ENCODE results near the gene KDELR3.
"Not testable (repeated sequence)": the region's sequence is repeated elsewhere in the genome, so short reads cannot be mapped to it uniquely, and the experiment has no call there.

Gene KDELR3

DNA sequence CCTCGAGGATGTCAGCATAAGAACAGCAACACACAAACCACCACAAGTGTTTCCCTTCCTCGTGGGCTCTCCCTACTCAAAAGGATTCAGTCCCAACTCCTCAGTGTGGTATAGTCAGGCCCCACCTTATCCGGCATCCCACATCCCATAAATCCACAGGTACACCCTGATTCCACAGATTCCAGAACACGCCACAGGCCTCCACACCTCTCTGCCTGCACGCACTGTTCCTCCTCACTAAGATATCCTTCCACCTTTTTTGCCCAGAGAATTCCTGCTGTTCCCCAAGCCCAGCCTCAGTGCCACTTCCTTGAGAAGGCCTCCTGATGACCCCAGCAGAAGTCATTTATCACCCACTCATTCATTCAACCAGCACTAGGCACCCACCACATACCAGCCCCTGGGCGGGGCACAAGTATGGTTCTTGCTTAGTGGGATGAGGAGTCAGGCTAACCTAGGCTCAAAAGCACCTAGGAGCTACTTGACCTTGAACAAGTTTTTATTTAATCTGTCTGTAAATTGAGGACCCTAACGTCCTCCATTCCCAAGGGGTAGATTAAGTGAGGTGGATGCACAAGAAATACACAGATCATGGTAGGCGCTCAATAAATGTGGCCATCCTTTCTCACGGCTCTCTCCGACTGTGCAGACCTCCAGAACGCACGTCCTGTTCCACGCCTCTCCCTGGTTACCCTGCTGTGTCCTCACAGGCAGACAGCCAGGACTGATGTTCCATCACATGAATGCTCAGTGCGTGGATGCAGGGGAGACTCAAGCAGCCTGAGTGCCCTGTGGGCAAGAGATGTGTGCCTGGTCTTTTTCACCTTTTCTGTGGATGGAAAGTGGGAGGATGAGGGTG, 10.8 kb upstream of the KDELR3 start:
- DNase-seq, result no peak

DNA sequence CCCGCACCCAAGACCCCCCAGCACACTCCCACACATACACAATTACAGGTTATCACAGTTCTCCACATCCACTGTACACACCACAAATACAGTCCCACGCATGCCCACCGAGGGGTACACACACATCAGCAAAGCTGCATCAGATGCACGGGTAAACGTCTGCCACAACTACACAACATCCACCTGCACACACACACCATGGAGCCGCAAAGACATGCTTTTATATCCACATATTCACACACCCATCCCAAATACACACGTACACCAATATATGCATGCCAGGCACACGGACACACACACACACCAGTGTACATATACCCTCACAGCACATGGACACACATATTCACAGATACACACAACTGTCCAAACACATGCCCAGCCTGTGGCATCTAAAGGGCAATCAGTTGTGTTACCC, 7.5 kb upstream of the KDELR3 start:
- DNase-seq, result no peak

DNA sequence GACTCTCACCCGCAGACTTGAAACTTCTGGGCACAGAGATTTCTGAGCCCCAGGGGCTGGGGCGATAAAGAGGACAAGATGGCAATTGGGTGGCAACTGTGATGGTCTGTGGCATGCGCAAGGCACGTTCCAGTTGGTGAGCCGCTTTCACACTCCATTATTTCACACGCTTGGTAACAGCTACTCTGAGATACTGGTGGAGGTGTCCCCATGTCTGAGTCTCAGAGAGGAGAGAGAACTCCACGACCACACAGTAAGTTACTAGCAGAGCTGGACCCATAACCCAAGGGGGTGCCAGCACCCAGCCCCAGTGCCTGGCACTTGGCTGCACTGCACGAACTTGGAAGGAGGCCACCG, 6.9 kb upstream of the KDELR3 start:
- no peak for DNase-seq

DNA sequence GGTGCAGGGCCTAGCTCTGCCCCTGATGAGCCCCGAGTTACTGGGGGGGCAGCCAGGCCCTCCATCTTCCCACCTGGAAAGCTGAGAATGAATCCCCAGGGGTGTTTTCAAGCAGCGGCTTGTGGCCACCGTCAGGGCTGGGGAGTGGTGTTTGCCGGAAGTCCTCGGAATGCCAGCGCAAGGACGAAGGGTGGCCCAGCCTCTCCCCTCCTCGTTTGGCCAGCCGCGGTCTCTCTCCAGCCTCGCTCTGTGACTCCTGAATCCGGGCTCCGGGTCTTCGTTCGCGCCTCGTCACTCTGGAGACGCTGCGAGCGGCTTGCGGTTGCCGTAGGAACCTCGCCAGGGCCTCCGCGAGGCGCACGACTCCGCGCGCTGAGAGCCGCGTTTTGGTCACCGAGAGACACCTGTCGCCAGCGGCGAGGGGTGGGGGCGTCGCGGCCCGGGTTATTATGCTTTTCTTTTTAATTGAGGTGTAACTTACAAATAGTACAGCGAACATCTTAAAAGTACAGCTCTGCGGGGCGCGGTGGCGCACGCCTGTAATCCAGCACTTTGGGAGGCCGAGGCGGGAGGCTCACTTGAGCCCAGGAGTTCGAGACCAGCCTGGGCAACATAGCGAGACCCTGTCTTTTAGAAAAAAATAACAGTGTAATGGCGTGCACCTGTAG, 6.3 kb upstream of the KDELR3 start:
- DNase-seq, result peak; percentile 62

DNA sequence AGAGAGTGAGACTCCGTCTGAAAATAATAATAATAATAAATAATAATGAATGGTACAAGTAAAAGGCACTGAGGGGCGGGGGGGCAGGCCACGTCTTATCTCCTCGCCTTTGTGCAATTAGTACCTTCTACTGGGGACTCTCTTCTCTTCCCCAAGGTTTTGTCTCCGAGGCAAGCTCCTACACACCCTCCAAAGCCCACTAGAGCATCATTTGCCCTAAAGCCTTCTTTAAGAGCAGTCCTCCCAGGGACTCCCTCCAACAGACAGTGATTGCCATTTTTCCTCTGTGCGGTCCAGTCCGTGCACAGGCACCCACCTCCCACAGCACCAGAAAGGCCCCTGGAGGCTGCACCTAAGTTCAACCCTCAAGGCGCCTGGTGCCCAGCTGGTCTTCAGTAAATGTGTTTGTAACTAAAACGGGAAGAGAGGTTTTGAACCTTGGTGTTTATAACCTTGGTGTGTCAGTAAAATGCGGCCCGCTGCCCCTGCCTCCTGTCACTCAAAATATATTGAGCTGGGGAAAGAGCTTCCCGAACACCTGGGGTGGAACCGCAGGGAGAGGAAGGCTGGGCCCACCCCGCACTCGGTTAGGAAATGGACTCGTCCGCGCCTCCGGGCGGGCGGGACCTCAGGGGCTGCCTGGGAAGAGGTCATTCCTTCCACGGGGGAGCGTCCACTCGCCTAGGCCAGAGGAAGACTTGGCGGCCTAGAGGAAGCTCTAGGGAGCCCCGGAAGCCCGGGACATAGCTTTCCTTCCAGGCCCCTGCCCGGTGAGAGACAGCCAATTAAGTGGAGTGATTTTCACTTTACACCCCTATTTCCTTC, 4.7 kb upstream of the KDELR3 start:
- no peak for DNase-seq

DNA sequence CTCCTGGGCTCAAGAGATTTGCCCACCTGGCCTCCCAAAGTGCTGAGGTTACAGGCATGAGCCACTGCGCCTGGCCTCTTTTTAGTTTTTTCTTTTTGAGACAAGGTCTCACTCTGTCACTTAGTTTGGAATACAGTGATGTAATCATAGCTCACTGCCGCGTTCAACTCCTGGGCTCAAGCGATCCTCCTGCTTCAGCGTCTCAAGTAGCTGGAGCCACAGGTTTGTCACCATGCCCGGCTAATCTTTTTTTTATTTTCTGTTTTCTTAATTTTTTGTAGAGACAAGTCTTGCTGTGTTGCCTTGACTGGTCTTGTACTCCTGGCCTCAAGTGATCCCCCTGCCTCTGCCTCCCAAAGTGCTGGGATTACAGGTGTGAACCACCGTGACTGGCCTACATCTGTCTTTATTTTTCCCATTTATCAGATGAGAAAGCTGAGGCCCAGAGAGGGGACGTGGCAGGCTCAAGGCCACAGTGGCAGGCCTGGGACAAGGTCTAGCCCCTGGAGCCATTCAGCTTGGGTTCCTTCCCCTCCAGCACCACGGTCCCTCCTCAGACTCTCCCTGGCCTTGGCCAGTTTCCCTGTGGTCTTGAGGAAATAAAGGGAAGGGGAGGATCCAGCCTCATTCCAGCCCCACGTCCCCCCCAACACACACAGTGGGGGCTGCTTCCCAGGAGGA, 2.8 kb upstream of the KDELR3 start:
- no peak for DNase-seq

DNA sequence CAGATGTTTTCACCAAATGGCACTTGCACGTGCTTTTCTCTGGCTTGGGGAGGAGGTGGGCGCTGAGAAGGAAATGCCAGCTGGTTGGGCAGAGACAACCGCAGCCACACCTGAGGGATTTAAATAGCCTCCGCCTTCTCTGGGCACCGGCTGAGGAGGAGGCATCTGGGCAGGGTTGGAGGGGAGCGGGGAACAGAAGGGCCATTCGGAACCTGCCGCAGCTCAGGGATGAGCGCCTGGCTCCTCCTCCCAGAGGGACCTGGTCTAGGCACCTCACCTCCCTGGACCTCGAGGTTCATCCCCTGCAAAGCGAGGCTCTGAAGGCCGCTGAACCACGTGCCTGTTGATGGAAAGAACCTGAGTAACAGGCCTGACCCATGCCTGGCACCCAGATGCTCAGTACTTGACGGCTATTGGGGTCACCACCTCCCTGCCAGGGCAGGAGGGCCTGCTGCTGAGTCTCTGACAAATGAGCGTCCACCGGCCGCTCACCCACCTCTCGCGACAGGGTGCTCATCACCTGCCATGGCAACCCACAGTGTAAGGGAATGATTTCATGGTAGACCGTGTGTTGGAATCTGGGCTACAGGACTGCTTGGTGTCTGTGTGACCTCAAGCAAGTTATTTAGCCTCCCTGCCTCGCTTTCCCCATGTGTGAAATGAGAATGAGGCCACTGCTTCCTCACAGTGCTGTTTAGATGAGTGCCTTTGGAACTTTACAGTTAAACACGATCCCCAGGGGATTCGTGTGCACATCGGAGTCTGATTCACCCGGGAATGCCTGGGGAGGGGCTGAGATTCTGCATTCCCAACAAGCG, 2.0 kb upstream of the KDELR3 start:
- no peak for DNase-seq

DNA sequence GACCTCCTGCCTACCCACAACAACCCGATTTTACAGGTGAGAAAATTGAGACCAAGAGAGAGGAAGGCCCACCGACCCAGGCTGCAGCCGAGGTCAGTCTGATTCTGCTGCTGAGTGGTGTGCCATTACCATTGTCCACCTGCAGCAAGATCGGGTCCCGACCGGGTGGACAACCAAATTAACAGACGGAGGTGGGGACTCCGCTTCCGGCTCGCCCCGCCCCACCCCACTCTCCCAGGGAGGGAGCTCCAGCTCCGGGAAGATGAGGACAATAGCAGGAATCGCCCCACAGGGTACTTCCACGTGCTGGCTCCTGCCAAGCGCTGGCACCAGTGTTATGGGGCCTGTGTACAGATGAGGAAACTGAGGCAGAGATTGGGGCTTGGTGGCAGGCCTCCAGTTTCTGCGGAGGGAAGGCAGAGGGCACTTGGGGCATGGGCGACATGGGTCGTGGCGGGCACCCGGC, 425 bp upstream of the KDELR3 start:
- DNase-seq, result no peak

DNA sequence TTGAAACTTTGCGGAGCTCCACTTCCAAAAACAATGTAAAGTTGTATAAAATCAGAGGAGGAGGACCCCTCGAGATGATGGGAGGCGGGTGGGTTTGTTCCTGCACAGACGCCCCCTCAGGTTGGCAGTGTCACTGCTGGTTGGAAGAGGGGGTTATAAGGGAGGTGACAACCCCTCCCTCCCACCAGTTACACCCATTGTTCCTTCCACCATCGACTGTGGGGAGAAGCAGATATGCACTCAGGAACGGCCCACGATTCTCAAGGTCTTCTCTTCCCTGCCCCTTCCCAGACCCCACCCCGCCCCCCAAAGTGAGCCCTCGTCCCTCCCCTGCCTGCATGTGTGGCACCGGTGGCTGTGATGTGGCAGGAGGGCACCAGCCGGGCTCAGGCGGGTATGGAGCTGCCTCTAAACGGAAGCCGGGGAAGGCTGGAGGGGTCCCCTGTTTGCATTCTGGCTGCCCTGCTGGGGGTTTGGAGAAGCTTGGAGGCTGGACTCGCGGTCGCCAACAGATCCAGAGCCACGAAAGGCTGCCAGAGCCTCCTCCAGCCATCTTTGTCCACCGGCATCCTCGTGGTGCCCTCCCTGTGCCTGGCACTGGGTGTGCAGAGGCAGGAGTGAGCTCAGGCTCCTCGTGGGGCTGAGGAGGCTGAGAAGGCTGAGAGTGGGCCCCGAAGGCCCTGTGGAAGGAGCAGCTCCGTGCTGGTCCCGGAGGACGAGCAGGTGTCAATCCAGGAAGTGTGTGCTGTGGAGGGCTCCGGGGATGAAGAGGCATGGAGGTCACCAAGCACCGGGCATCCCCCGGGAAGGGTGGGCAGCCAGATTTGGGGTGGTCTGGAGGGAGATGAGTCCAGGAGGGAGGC, 778 bp downstream of the KDELR3 start:
- no peak for DNase-seq

DNA sequence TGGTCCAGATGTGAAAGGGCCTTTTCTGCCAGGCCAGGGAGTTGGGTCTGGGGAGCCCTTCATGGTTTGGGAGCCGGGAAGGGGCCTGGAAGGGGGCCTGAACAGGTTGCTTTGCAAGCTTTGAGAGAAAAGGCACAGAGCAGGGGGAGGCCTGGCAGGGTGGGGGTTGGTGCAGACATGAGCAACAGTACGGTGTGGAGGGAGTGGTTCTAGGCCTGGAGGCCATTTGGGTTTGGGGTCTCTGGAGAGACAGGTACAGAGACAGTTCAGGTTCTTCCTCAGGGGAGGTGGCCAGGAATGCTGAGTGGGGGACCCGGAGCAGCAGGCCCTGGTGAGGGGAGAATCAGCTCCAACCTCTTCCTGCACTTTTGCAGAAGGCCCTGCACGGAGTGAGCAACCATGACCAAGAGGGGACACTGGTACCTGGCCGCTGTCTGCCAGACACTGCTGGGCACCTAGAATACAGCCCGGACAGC, 1.4 kb downstream of the KDELR3 start:
- no peak for DNase-seq

DNA sequence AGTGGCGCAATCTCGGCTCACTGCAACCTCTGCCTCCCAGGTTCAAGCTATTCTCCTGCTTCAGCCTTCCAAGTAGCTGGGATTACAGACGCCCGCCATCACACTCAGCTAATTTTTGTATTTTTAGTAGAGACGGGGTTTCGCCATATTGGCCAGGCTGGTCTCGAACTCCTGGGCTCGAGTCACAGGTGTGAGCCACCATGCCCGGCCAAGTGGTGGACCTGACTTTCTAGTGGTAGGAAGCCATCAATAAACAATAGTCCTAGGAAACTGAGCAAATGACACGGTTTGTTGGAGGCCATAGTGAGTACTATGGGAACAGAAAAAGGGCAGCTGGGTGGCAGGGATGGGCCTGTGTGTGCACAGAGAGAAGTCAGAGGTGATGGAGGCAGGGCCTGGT, 2.3 kb downstream of the KDELR3 start:
- DNase-seq, result not testable (repeated sequence)

DNA sequence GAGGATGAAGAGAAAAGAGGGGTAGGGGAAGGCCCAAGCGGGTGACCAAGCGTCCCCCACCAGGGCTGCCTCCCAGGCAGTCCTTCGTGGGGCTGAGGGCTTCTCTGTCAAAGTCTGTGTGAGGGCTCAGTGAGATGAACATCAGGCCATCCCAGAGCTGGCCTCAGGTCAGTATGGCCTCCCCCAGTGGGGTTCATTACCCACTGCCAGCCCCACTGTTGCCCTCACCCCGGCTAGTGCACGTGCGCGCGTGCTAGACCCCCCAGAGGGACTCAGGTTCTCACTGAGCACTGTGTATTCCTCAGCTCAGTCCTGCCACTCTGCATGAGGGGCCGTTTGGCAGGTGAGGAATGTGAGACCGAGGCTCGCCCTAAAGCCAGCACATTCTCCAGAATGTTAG, 3.3 kb downstream of the KDELR3 start:
- DNase-seq, result no peak

DNA sequence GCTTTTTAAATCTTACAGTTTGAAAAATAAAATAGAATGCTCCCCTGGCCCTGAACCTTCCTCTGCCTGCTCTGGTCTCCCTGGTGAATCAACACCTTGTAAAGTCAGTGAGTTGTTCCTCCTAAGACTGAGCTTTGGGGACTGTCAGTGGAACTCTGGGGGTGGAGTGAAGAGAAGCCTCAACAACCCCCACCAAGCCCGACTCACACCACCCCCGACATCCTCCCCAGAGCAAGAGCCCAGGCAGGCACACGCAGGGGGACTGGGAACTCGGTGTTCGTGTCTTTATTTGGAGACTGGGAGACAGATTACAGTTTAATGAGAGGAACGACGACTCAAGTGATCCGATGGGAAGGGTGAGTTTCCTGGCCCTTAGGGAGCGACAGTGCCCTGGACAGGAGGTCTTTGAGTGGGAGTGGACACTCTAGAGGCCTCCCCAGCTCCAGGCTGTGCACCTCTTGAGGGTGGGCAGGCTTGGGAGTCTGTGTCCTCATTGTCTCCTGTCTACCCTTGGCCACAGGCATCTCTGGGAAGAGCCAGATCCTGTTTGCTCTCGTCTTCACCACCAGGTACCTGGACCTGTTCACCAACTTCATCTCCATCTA, 6.2 kb downstream of the KDELR3 start:
- no peak for DNase-seq

DNA sequence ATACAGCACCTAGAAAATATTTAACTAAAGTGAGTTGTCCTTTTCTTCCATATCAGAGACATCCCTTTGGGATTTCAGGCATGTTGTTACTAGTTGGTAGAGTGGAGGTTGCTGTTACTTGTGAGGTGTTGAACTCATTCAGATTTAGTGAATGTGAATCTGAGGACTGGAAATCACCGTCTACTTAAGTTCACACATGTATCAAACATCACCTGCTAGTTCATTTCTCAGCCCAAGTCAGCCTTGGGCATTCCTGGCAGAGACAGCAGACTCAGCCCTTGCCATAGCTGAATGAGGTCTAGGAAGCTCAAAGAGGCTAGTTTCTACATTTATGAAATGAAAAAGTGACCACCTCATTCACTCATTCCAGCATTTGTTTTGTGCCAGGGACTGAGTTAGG, 9.7 kb downstream of the KDELR3 start:
- no peak for DNase-seq

DNA sequence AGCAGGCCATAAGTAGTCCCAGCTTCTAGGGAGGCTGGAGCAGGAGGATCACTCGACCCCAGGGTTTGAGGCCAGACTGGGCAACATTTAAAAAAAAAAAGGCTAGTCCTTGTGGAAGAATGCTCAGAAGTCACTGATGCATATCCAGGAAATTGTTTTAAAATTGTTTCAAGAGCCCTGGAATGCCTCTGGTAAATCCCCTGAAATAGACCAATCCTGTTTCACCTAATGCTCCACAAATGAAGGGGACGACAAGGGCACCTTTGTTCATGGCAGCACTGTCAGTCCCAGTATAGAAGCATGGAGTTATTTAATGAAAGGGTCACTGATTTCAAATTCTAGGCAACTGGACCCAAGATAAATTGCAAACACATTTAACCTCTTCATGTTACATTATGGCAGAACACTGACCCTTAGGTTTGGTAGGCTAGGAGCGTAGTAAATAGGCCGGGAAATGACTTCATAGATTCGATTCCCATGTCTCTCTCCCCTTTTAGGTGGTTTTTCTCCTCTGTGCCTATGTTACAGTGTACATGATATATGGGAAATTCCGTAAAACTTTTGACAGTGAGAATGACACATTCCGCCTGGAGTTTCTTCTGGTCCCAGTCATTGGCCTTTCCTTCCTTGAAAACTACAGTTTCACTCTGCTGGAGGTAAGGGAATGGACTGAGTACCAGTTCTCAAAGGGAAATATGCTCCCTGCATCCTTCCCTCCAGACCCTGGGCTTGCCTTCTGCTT, 11.4 kb downstream of the KDELR3 start:
- peak; percentile 63 for DNase-seq

DNA sequence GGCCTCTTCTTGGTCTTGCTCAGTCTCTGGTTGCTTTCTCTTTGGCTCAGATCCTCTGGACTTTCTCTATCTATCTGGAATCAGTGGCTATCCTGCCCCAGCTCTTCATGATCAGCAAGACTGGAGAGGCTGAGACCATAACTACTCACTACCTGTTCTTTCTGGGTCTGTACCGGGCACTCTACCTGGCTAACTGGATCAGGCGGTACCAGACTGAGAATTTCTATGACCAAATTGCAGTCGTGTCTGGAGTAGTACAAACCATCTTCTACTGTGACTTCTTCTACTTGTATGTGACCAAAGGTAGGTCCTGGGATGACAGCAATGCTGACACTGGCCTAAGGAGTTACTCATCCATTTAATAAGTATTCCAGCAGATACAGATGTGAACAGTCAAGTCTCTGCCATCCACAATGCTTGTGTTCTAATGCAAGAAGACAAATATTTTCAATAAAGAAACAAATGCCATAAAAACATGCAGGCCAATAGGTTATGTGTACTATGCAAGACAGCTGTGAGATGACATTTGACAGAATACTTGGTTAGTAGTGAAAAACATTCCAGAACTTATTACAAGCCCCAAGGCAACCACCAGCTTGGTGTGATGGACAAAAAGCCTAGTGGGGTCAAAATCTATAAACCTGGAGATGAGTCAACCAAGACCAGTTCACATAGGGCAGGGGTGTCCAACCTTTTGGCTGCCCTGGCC, 13.4 kb downstream of the KDELR3 start:
- DNase-seq, result no peak

DNA sequence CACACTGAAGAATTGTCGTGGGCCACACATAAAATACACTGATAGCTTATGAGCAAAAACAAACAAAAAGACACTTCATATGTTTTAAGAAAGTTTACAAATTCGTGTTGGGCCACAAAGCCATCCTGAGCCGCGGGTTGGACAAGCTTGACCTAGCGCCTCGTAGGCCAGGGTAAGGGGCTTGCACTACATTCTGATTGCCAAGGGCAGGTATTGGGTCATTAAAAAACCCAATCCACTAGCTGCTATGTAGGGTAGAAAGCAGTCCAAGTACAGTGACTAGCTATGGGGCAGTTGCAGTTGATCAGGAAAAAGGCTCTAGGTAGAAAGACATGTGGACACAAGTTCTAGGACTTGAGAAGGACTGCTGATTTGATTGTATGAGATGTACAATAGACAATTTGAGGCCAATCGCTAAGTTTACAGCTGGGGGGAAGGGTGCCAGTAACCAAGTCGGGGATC, 14.0 kb downstream of the KDELR3 start:
- no peak for DNase-seq

DNA sequence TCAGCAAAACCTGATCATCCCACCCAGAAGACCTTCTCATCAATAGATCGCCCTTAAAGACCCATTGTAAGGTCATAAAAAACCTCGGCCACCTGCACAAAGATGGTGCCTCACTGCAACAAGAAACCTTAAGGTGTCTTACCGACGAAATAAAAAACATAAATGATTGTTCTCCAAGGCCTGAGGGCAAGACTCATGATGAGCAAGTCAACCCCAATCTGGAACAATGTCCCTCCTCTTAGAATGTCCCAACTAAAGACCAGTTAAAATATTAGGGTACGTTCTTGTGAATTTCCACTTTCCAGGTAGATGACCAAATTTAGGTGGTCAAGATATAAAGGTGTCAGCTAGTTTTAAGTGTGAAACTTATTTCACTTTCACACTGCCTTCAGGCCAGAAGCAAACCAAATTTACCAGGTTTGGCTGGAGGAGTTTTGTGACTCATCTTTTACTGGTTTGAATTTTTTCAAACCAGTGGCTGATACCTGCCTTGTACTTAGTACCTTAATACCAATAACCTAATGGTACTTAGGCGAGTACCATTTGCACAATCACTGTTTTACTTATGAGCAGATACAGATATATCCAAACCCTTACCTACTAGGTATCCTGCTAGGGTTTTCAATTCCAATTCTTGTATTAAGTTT, 14.9 kb downstream of the KDELR3 start:
- no peak for DNase-seq
